Left lung (tissue), 10 donors: Measurements from ENCODE around the gene MKNK1. TPM values are rescaled to one million over a fixed set of nuclear protein-coding genes. Genes with fewer than 3 reads are reported as not detected.

ENCODE experiments used
- ATAC-seq: fragments of 200-7000 bp; cut with Tn5 transposase; one replicate; pipeline ENCODE4 v1.9.1; 2020; ENCODE audit warnings: moderate library complexity
- DNase-seq, 4 donors: peaks; one replicate each; pipeline ENCODE4 v3.0.0-alpha.2; 2013 to 2020
- H3K27ac ChIP-seq, 2 donors: fragments of 200-600 bp; sonication (generic) in 1 of 2; one replicate each; pipeline versions ENCODE4 v1.5.0 to v1.8.0; 2020 to 2021
- H3K27me3 ChIP-seq, 2 donors: fragments of 200-600 bp; sonication (generic) in 1 of 2; one replicate each; pipeline versions ENCODE4 v1.5.0 to v1.8.0; 2020 to 2021
- H3K36me3 ChIP-seq, 2 donors: fragments of 200-600 bp; sonication (generic) in 1 of 2; one replicate each; pipeline versions ENCODE4 v1.5.0 to v1.8.0; 2020 to 2021
- H3K4me1 ChIP-seq, 2 donors: fragments of 200-600 bp; one replicate each; pipeline ENCODE4 v1.8.0; 2021
- H3K4me3 ChIP-seq, 2 donors: fragments of 200-600 bp; sonication (generic) in 1 of 2; one replicate each; pipeline versions ENCODE4 v1.5.0 to v1.8.0; 2020 to 2021; ENCODE audit warnings: mild to moderate bottlenecking in 1 of 2
- H3K9me3 ChIP-seq, 2 donors: fragments of 200-600 bp; sonication (generic) in 1 of 2; one replicate each; pipeline versions ENCODE4 v1.5.0 to v1.8.0; 2020 to 2021
- intact Hi-C, 2 donors: fragments of 100-400 bp; cut with DNase I; formaldehyde crosslinking; loops; one replicate each; pipeline versions ENCODE4 v1.11.2 to v1.14.2; 2022
- polyA plus RNA-seq, 6 donors: library from polyadenylated mRNA; unstranded; fragments of 120-200 nt; gene quantifications; one replicate each; pipeline ENCODE4 v1.2.1, GENCODE V29; 2013; ENCODE audit not compliant: insufficient read length in 6 of 6
- total RNA-seq, 2 donors: library from RNA; stranded (reverse); fragmentation: NEBNext Ultra II Directional; extraction: Animal tissue kit (Norgen Biotek cat#: 25700); gene quantifications; one replicate each; pipeline ENCODE4 v1.2.1, GENCODE V29; 2021
- TF ChIP-seq, protein P1 (sequence below), 2 donors: fragments of 200-600 bp; sonication (generic) in 1 of 2; IDR thresholded peaks; one replicate each; pipeline versions ENCODE4 v1.5.0 to v1.8.0; 2021; ENCODE audit warnings: antibody characterized with exemption in 2 of 2
- donor health status: DM: no; HTN: yes; CAD: no.
- donor health status: DM: no; HTN: no; CAD: no.

Gene MKNK1
- total and polyA plus RNA-seq, 8 donors = 42.2 to 96.0 (median 51.4) TPM

- peaks cover 0 to 59% of the 10 kb centered on the region in 2 donors for H3K4me1 ChIP-seq
- TF ChIP-seq, protein P1, sequence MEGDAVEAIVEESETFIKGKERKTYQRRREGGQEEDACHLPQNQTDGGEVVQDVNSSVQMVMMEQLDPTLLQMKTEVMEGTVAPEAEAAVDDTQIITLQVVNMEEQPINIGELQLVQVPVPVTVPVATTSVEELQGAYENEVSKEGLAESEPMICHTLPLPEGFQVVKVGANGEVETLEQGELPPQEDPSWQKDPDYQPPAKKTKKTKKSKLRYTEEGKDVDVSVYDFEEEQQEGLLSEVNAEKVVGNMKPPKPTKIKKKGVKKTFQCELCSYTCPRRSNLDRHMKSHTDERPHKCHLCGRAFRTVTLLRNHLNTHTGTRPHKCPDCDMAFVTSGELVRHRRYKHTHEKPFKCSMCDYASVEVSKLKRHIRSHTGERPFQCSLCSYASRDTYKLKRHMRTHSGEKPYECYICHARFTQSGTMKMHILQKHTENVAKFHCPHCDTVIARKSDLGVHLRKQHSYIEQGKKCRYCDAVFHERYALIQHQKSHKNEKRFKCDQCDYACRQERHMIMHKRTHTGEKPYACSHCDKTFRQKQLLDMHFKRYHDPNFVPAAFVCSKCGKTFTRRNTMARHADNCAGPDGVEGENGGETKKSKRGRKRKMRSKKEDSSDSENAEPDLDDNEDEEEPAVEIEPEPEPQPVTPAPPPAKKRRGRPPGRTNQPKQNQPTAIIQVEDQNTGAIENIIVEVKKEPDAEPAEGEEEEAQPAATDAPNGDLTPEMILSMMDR (IDR thresholded peaks at IDR 0.05) = no peak
- H3K4me3 ChIP-seq = no peak overlapping the region
- no peak for ATAC-seq
- no peaks in the 10 kb centered on the region for H3K27me3 ChIP-seq
- no peak overlapping the region for H3K27ac ChIP-seq
- DNase-seq = no peak
- H3K9me3 ChIP-seq = no peaks in the 10 kb centered on the region
- intact Hi-C loops = no loop called here
- H3K36me3 ChIP-seq = peaks cover 0 to 57% of the 10 kb centered on the region in 2 donors
These were observed 11.2 kb downstream of the MKNK1 start for GRCh38 chr1:46592823-46593222.

DNA sequence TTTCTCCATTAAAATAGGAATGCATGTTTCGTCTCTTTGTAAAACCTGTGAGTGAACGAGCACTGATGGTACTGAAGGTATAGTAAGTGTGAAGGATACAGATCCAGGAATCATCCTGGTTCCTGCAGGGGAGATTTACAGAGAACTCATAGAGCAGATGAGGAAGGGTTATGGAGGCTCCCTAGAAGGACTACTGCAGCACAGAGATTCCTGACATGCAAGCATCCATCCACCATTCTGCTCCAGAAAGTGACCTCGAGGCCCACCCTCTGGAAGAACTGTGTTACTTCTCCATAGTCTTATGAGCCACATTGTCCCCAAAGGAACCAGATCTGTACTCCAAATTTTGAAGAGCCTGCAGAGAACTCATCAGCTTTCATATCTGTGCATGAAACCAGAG, 14.5 kb downstream of the MKNK1 start:
- Histone ChIP-seq H3K27me3 (no peaks in the 10 kb centered on the region), H3K36me3 (peaks cover 0 to 89% of the 10 kb centered on the region in 2 donors), H3K27ac (no peak overlapping the region), H3K9me3 (no peaks in the 10 kb centered on the region), H3K4me1 (peaks cover 0 to 57% of the 10 kb centered on the region in 2 donors), H3K4me3 (no peak overlapping the region)
- TF ChIP-seq, protein P1 (IDR thresholded peaks at IDR 0.05) = no peak
- no peak for DNase-seq
- no peak for ATAC-seq
- intact Hi-C loops = no loop called here

DNA sequence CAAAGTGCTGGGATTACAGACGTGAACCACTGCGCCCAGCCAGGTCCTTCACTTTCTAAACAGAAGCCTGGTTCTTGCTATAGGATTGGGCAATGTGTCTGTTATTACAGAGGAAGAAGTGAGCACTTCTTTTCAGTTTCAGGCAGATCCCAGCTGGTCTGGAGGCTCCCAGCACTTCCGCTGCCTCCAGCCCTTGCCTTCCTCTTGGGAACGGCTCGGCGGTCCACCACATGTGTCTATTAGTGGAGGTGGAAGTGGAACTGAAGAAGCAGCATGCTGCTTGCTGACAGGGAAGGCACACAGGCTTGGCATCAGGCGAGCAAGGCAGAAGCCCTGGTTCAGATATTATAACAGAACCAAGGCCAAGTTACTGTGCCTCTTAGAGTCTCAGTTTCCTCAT, 17.0 kb downstream of the MKNK1 start:
- Histone ChIP-seq H3K27ac (peak overlapping the region in 1 of 2 donors; percentile 63), H3K4me3 (no peak overlapping the region), H3K27me3 (no peaks in the 10 kb centered on the region), H3K4me1 (peaks cover 4 to 62% of the 10 kb centered on the region in 2 donors), H3K9me3 (no peaks in the 10 kb centered on the region), H3K36me3 (peaks cover 0 to 93% of the 10 kb centered on the region in 2 donors)
- intact Hi-C loops = no loop called here
- TF ChIP-seq, protein P1 (IDR thresholded peaks at IDR 0.05) = no peak
- ATAC-seq (peak; percentile 78), DNase-seq (peak in 2 of 4 donors; percentile 82 to 88)

- H3K36me3 ChIP-seq = peaks cover 0 to 78% of the 10 kb centered on the region in 2 donors
- no peaks in the 10 kb centered on the region for H3K9me3 ChIP-seq
- peak overlapping the region in 1 of 2 donors; percentile 3 for H3K27ac ChIP-seq
- intact Hi-C loops = no loop called here
- TF ChIP-seq, protein P1 (IDR thresholded peaks at IDR 0.05) = no peak
- DNase-seq (no peak), ATAC-seq (no peak)
- peaks cover 8 to 78% of the 10 kb centered on the region in 2 donors for H3K4me1 ChIP-seq
- H3K27me3 ChIP-seq = no peaks in the 10 kb centered on the region
- no peak overlapping the region for H3K4me3 ChIP-seq
These were observed 18.6 kb downstream of the MKNK1 start for GRCh38 chr1:46585312-46585938.

DNA sequence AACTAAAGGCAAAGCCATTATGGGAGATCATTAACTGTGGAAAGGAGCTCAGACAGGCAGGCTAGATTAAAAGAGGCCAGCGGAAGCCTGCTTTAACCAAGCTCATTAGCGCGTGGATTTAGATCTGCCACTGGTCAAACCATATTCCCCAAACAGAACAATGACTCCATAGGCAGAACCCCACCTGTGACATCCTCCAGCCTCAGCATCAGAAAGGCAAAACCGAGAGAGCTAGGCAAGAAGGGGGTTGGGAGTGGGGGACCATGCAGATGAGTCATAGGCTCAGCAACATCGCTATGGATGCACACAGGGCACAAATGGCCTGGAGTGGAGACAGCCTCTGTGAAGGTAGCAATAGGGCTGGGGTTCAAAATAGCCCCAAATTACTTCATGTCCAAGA, 20.6 kb downstream of the MKNK1 start:
- peak overlapping the region in 1 of 2 donors; percentile 88 for H3K27ac ChIP-seq
- intact Hi-C loops = no loop called here
- ATAC-seq = no peak
- peaks cover 8 to 93% of the 10 kb centered on the region in 2 donors for H3K4me1 ChIP-seq
- TF ChIP-seq, protein P1 (IDR thresholded peaks at IDR 0.05) = no peak
- DNase-seq = no peak
- H3K4me3 ChIP-seq = no peak overlapping the region
- H3K27me3 ChIP-seq = no peaks in the 10 kb centered on the region
- H3K9me3 ChIP-seq = no peaks in the 10 kb centered on the region
- peaks cover 0 to 79% of the 10 kb centered on the region in 2 donors for H3K36me3 ChIP-seq
